BE2C (cell line): ENCODE data around the gene IL21.

Experiments
- DNase-seq: peaks from one replicate; pipeline ENCODE4 v3.0.0-alpha.2; 2020
- H3K27me3 ChIP-seq: fragments of 250-450 bp; sonication (Bioruptor Pico); 2 replicates; pipeline ENCODE4 v1.5.1; 2020; ENCODE audit warnings: mild to moderate bottlenecking
- H3K36me3 ChIP-seq: fragments of 250-450 bp; sonication (Bioruptor Pico); 2 replicates; pipeline ENCODE4 v1.5.1; 2020; ENCODE audit warnings: mild to moderate bottlenecking
- H3K4me1 ChIP-seq: fragments of 250-450 bp; sonication (Bioruptor Pico); 2 replicates; pipeline ENCODE4 v1.5.1; 2020
- H3K4me3 ChIP-seq: 2 replicates; pipeline ENCODE4 v1.5.1; 2011; ENCODE audit warnings: low read depth, low read length
- H3K9me3 ChIP-seq: fragments of 250-450 bp; sonication (Bioruptor Pico); 2 replicates; pipeline ENCODE4 v1.5.1; 2020
- CTCF ChIP-seq: IDR thresholded peaks from 2 replicates; pipeline ENCODE4 v1.5.1; 2012; ENCODE audit warnings: mild to moderate bottlenecking, low read depth, low read length

Gene IL21

GRCh38 chr4:122639181-122639580 is 18.3 kb upstream of the IL21 start:
- no peak for DNase-seq
- H3K4me1 ChIP-seq, result no peaks in the 10 kb centered on the region
- no peak for TF ChIP-seq CTCF
- no peaks in the 10 kb centered on the region for H3K36me3 ChIP-seq
- no peaks in the 10 kb centered on the region for H3K27me3 ChIP-seq
- no peaks in the 10 kb centered on the region for H3K9me3 ChIP-seq
- no peak overlapping the region for H3K4me3 ChIP-seq

- Histone ChIP-seq H3K4me3 (no peak overlapping the region), H3K36me3 (no peaks in the 10 kb centered on the region), H3K27me3 (no peaks in the 10 kb centered on the region), H3K9me3 (no peaks in the 10 kb centered on the region), H3K4me1 (no peaks in the 10 kb centered on the region)
- DNase-seq, result no peak
- TF ChIP-seq CTCF, result no peak
These were observed 15.8 kb upstream of the IL21 start for GRCh38 chr4:122636697-122637096.

GRCh38 chr4:122635205-122635604 is 14.3 kb upstream of the IL21 start:
- H3K36me3 ChIP-seq, result no peaks in the 10 kb centered on the region
- H3K9me3 ChIP-seq, result no peaks in the 10 kb centered on the region
- DNase-seq, result no peak
- no peaks in the 10 kb centered on the region for H3K4me1 ChIP-seq
- no peaks in the 10 kb centered on the region; the same call in 1 of the 2 replicates for H3K27me3 ChIP-seq
- TF ChIP-seq CTCF, result no peak
- no peak overlapping the region for H3K4me3 ChIP-seq

- H3K4me1 ChIP-seq, result no peaks in the 10 kb centered on the region
These were observed 12.3 kb upstream of the IL21 start for GRCh38 chr4:122633211-122633610.

GRCh38 chr4:122632396-122633143 is 11.7 kb upstream of the IL21 start:
- Histone ChIP-seq H3K27me3 (no peaks in the 10 kb centered on the region; the same call in 1 of the 2 replicates), H3K4me1 (no peaks in the 10 kb centered on the region), H3K36me3 (no peaks in the 10 kb centered on the region), H3K9me3 (no peaks in the 10 kb centered on the region), H3K4me3 (no peak overlapping the region)
- no peak for DNase-seq
- TF ChIP-seq CTCF, result no peak

More at GRCh38 chr4:122633211-122633610, 12.3 kb upstream of the IL21 start:
- DNase-seq, result no peak
- no peaks in the 10 kb centered on the region; the same call in 1 of the 2 replicates for H3K27me3 ChIP-seq
- H3K9me3 ChIP-seq, result no peaks in the 10 kb centered on the region
- no peak for TF ChIP-seq CTCF
- no peak overlapping the region for H3K4me3 ChIP-seq
- no peaks in the 10 kb centered on the region for H3K36me3 ChIP-seq

- Histone ChIP-seq H3K36me3 (no peaks in the 10 kb centered on the region), H3K27me3 (no peaks in the 10 kb centered on the region; the same call in 1 of the 2 replicates), H3K4me1 (no peaks in the 10 kb centered on the region), H3K9me3 (no peaks in the 10 kb centered on the region), H3K4me3 (no peak overlapping the region)
- no peak for DNase-seq
- no peak for TF ChIP-seq CTCF
These were observed 4.3 kb upstream of the IL21 start for GRCh38 chr4:122625156-122625555.
